Spleen (tissue), 11 donors: ENCODE measurements around the gene KLHL6. TPM values are rescaled to one million over a fixed set of nuclear protein-coding genes. Genes with fewer than 3 reads are reported as not detected.

Experiments
- DNase-seq: peaks from one replicate; pipeline ENCODE4 v3.0.0-alpha.2; 2020
- H3K27ac ChIP-seq, 8 donors: fragments of 200-600 bp; sonication (generic) in 7 of 8; 1 replicate in 4 of 8; 2 replicates in 4 of 8; pipeline versions ENCODE4 v1.5.0 to v1.8.0; 2016 to 2021; ENCODE audit warnings: inconsistent platforms in 4 of 8, mild to moderate bottlenecking in 4 of 8, moderate library complexity in 1 of 8
- H3K27me3 ChIP-seq, 7 donors: fragments of 200-600 bp; sonication (generic) in 6 of 7; replicated peaks in 1 of 7; 1 replicate in 4 of 7; 2 replicates in 3 of 7; pipeline versions ENCODE4 v1.5.0 to v1.8.0; 2016 to 2021; ENCODE audit warnings: inconsistent platforms in 3 of 7, mild to moderate bottlenecking in 1 of 7
- H3K36me3 ChIP-seq, 6 donors: fragments of 200-600 bp; sonication (generic) in 5 of 6; 1 replicate in 4 of 6; 2 replicates in 2 of 6; pipeline versions ENCODE4 v1.5.0 to v1.8.0; 2016 to 2021; ENCODE audit warnings: inconsistent platforms in 2 of 6
- H3K4me1 ChIP-seq, 6 donors: fragments of 200-600 bp; sonication (generic) in 5 of 6; 1 replicate in 3 of 6; 2 replicates in 3 of 6; pipeline versions ENCODE4 v1.5.0 to v1.8.0; 2016 to 2021; ENCODE audit warnings: inconsistent platforms in 3 of 6
- H3K4me3 ChIP-seq, 8 donors: fragments of 200-600 bp; sonication (generic) in 7 of 8; 1 replicate in 4 of 8; 2 replicates in 4 of 8; pipeline versions ENCODE4 v1.5.0 to v1.8.0; 2016 to 2021; ENCODE audit warnings: inconsistent platforms in 4 of 8, mild to moderate bottlenecking in 4 of 8, moderate library complexity in 2 of 8
- H3K9me3 ChIP-seq, 8 donors: fragments of 200-600 bp; sonication (generic) in 7 of 8; 1 replicate in 4 of 8; 2 replicates in 4 of 8; pipeline versions ENCODE4 v1.5.0 to v1.8.0; 2016 to 2021; ENCODE audit warnings: inconsistent platforms in 4 of 8
- CTCF ChIP-seq, 11 experiments: fragments of 200-600 bp in 7 of 11; fragments of 450-650 bp in 4 of 11; sonication (generic) in 4 of 11; IDR thresholded peaks in 8 of 11; conservative IDR thresholded peaks in 3 of 11; 1 replicate in 7 of 11; 2 replicates in 4 of 11; pipeline versions ENCODE4 v1.4.0 to v1.8.0; 2016 to 2021; ENCODE audit warnings: antibody characterized with exemption in 11 of 11, inconsistent platforms in 4 of 11, mild to moderate bottlenecking in 1 of 11
- POLR2A ChIP-seq, 3 donors: fragments of 450-650 bp; IDR thresholded peaks; one replicate each; pipeline ENCODE4 v1.5.1; 2017; ENCODE audit warnings: antibody characterized with exemption in 3 of 3, mild to moderate bottlenecking in 1 of 3
- POLR2AphosphoS5 ChIP-seq, 3 donors: sonication (generic); formaldehyde crosslinking; IDR thresholded peaks; one replicate each; pipeline ENCODE4 v1.5.1; 2017; ENCODE audit warnings: antibody characterized with exemption in 3 of 3
- WGBS, 5 donors: extraction: QIAGEN DNeasy Blood & Tissue Kit in 3 of 5; methylation state at CpG; one replicate each; pipeline versions ENCODE4 v1.1.5 to v1.1.7; 2013 to 2018; 5-methylcytosine and 5-hydroxymethylcytosine counted together
- intact Hi-C: fragments of 100-400 bp; cut with DNase I; formaldehyde crosslinking; loops from one replicate; pipeline ENCODE4 v1.15.0; 2023; ENCODE audit warnings: low total_unique reads
- polyA plus RNA-seq, 3 donors: library from polyadenylated mRNA; stranded (reverse); fragments of 200-250 nt; gene quantifications; one replicate each; pipeline ENCODE4 v1.2.1, GENCODE V29; 2013
- total RNA-seq, 7 donors: library from RNA; depleted of rRNA in 3 of 7; stranded (reverse); fragments of >200 nt in 3 of 7; fragmentation: NEBNext Ultra II Directional in 4 of 7; extraction: Animal tissue kit (Norgen Biotek cat#: 25700) in 4 of 7; gene quantifications; one replicate each; pipeline versions ENCODE4 v1.1.0 to v1.2.1, GENCODE V29; 2016 to 2021
- donor health status: healthy with polysubstance abuse.
- donor health status: DM: no; HTN: no; CAD: no; lungs with moderate emphysema.
- donor health status: DM: no; HTN: no; CAD: no.
- donor health status: Bipolar disorder and iron deficiency.
- donor health status: healthy.
- donor health status: DM: no; HTN: no; CAD: no.
- donor health status: DM: yes; HTN: yes; CAD: no.

Gene KLHL6
- total and polyA plus RNA-seq, 10 donors = 10.8 to 51.8 (median 33.0) TPM

GRCh38 chr3:183538486-183538885 lies 17.0 kb downstream of the KLHL6 start:
- TF ChIP-seq CTCF (IDR thresholded peaks at IDR 0.05 in 8 of 11, conservative IDR thresholded peaks at IDR 0.05 in 3 of 11) = no peak
- no peak for TF ChIP-seq POLR2AphosphoS5 (IDR thresholded peaks at IDR 0.05)
- TF ChIP-seq POLR2A (IDR thresholded peaks at IDR 0.05) = no peak
- intact Hi-C loops = no loop called here
- WGBS, 5 donors = 87 to 94% (median 92%) methylated on average over 1 of the region's 1 CpG
- Histone ChIP-seq H3K9me3 (no peaks in the 10 kb centered on the region), H3K27ac (peak overlapping the region in 4 of 8 donors; percentile 71 to 83 (median 73)), H3K4me1 (peaks cover 11 to 100% (median 77%) of the 10 kb centered on the region in 6 donors), H3K36me3 (no peaks in the 10 kb centered on the region), H3K27me3 (no peaks in the 10 kb centered on the region), H3K4me3 (no peak overlapping the region)
- DNase-seq = no peak

DNA sequence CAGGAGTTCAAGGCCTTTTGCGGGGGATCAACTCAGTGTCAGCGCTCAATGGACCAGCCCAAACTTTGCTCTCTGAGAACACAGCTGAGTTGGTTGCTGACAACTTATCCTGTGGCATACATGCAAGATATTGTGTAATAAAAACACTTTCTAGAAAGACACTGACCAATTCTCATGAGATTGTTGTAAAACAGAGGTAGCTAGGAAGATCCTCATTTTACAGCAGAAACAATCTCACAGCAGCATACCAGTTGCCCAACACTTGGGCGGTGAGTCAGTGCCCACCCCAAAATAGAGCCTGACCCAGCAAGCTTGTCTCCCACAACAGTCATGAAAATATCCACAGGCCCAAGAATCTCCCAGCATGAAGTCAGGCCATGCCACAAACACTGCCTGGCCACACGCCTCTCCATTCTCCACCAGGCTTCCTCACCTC lies 18.2 kb downstream of the KLHL6 start:
- WGBS, 5 donors = 57 to 80% (median 70%) methylated on average over 4 of the region's 4 CpGs
- no peak for TF ChIP-seq POLR2A (IDR thresholded peaks at IDR 0.05)
- TF ChIP-seq POLR2AphosphoS5 (IDR thresholded peaks at IDR 0.05) = peak in 1 of 3 donors; percentile 57
- Histone ChIP-seq H3K27ac (peak overlapping the region in 7 of 8 donors; percentile 45 to 83 (median 72)), H3K36me3 (no peaks in the 10 kb centered on the region), H3K9me3 (no peaks in the 10 kb centered on the region), H3K27me3 (no peaks in the 10 kb centered on the region), H3K4me1 (peaks cover 11 to 100% (median 76%) of the 10 kb centered on the region in 6 donors), H3K4me3 (peak overlapping the region in 1 of 8 donors; percentile 4)
- intact Hi-C loops = no loop called here
- no peak for DNase-seq

DNA sequence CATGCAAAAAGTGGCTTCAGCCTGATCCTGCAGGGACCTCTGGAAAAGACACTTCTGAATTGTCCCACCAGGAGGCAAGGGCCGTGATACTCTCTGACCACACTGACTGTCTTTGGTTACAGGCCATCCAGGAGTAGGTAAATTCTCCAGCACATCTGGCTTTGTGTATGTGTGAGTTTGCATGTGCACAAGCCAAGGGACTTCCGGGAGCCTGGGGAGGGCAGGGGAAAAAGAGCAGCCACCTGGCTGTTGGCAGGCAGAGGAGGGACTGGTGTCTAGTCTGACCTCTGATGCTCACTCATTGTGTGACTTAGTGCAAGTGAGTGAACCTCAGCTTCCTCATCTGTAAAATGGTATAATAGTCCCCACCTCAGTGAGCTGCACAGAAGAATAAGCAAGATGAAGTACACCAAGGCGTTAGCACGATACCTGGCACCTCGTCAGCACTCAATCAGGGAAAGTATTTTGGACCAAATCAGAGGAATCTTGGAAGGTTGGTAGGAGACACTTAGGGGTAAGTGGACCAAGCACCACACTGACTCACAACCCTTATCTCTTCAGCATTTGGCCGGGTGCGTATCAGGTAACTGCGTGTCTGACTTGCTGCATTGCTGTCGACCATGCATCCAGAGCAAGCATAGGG lies 19.1 kb downstream of the KLHL6 start:
- Histone ChIP-seq H3K4me3 (peak overlapping the region in 1 of 8 donors; percentile 4), H3K36me3 (no peaks in the 10 kb centered on the region), H3K4me1 (peaks cover 11 to 92% (median 67%) of the 10 kb centered on the region in 6 donors), H3K27me3 (no peaks in the 10 kb centered on the region), H3K9me3 (no peaks in the 10 kb centered on the region), H3K27ac (peak overlapping the region in 7 of 8 donors; percentile 45 to 83 (median 72))
- intact Hi-C loops = no loop called here
- 76 to 93% (median 81%) methylated on average over 6 to 9 of the region's 9 CpGs for WGBS, 5 donors
- DNase-seq = no peak
- no peak for TF ChIP-seq POLR2A (IDR thresholded peaks at IDR 0.05)
- TF ChIP-seq POLR2AphosphoS5 (IDR thresholded peaks at IDR 0.05) = peak in 2 of 3 donors; percentile 65 to 72

GRCh38 chr3:183534249-183534648 lies 21.3 kb downstream of the KLHL6 start:
- H3K4me1 ChIP-seq = peaks cover 0 to 82% (median 47%) of the 10 kb centered on the region in 6 donors
- DNase-seq = no peak
- no peak overlapping the region for H3K4me3 ChIP-seq
- WGBS, 5 donors = 84 to 97% (median 92%) methylated on average over 4 of the region's 4 CpGs
- intact Hi-C loops = no loop called here
- TF ChIP-seq CTCF (IDR thresholded peaks at IDR 0.05 in 8 of 11, conservative IDR thresholded peaks at IDR 0.05 in 3 of 11) (no peak), POLR2AphosphoS5 (IDR thresholded peaks at IDR 0.05) (no peak), POLR2A (IDR thresholded peaks at IDR 0.05) (no peak)
- no peaks in the 10 kb centered on the region for H3K36me3 ChIP-seq
- peak overlapping the region in 2 of 8 donors; percentile 19 for H3K27ac ChIP-seq
- H3K9me3 ChIP-seq = no peaks in the 10 kb centered on the region
- H3K27me3 ChIP-seq = no peaks in the 10 kb centered on the region

DNA sequence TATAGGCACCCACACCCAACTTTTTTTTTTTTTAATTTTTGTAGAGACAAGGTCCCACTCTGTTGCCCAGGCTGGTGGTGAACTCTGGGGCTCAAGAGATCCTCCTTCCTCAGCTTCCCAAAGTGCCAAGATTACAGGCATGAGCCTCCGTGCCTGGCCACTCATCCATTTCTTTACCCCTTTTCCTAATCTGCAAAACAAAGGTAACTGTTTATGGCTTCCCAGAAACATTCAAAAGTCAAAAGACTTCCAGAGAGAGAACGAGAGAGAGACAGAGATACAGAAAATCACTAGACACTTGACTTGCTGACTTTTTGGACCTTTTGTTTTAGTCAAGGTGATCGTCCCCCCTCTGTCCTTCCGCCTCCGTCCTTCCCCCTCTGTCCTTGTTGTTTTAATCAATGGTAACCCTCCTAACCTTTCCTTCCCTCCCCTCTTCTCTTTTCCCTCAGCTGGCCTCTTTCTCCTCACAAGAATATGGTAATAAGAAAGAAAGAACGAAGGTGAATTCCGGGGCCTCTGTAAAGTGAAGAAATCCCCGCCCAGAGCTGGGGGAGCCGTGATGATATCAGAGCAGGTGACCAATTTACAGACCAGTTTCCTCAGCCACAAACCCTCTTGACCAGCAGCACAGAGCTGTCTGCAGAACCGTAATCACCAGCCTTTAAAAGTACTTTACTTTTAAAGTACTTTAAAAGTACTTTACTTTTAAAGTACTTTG lies 21.9 kb downstream of the KLHL6 start:
- Histone ChIP-seq H3K27ac (no peak overlapping the region), H3K9me3 (no peaks in the 10 kb centered on the region), H3K27me3 (no peaks in the 10 kb centered on the region), H3K36me3 (no peaks in the 10 kb centered on the region), H3K4me1 (peaks cover 0 to 76% (median 42%) of the 10 kb centered on the region in 6 donors), H3K4me3 (no peak overlapping the region)
- intact Hi-C loops = no loop called here
- no peak for DNase-seq
- TF ChIP-seq CTCF (IDR thresholded peaks at IDR 0.05 in 8 of 11, conservative IDR thresholded peaks at IDR 0.05 in 3 of 11) (no peak), POLR2A (IDR thresholded peaks at IDR 0.05) (no peak), POLR2AphosphoS5 (IDR thresholded peaks at IDR 0.05) (no peak)
- WGBS, 5 donors = 45 to 66% (median 61%) methylated on average over 10 of the region's 10 CpGs
